GM12878 (cell line): ENCODE measurements around the gene MSL1. TPM values are rescaled to one million over a fixed set of nuclear protein-coding genes. Genes with fewer than 3 reads are reported as not detected.

Experiments used
- ATF7 ChIP-seq: fragments of 450-650 bp; IDR thresholded peaks from 2 replicates; pipeline ENCODE4 v1.6.1; 2016; ENCODE audit warnings: low read depth, mild to moderate bottlenecking
- BACH1 ChIP-seq: fragments of 450-650 bp; IDR thresholded peaks from 2 replicates; pipeline ENCODE4 v1.6.1; 2017; ENCODE audit warnings: mild to moderate bottlenecking, borderline replicate concordance
- CREM ChIP-seq: IDR thresholded peaks from 2 replicates; pipeline ENCODE4 v1.6.1; 2014; ENCODE audit warnings: antibody characterized with exemption, low read depth
- ETV6 ChIP-seq, 2 experiments: fragments of 450-650 bp in 1 of 2; IDR thresholded peaks in 1 of 2; conservative IDR thresholded peaks in 1 of 2; 2 replicates each; pipeline ENCODE4 v1.6.1; 2014; ENCODE audit warnings: antibody characterized with exemption in 1 of 2, borderline replicate concordance in 1 of 2, low read depth in 1 of 2, mild to moderate bottlenecking in 1 of 2, moderate library complexity in 1 of 2
- FOS ChIP-seq: IDR thresholded peaks from 3 replicates; pipeline ENCODE4 v1.6.1; 2011; ENCODE audit warnings: borderline replicate concordance; ENCODE audit not compliant: insufficient read length; ENCODE audit errors: extremely low read depth
- FOXM1 ChIP-seq: IDR thresholded peaks from 2 replicates; pipeline ENCODE4 v1.6.1; 2012; ENCODE audit warnings: low read depth, mild to moderate bottlenecking, inconsistent platforms, low read length, moderate library complexity
- GATAD2B ChIP-seq: fragments of 450-650 bp; conservative IDR thresholded peaks from 2 replicates; pipeline ENCODE4 v1.6.1; 2017; ENCODE audit warnings: low read depth, mild to moderate bottlenecking, moderate library complexity
- HCFC1 ChIP-seq: fragments of 150-350 bp; IDR thresholded peaks from 2 replicates; pipeline ENCODE4 v1.6.1; 2014; ENCODE audit warnings: low read length
- IKZF1 ChIP-seq: fragments of 450-650 bp; conservative IDR thresholded peaks from 2 replicates; pipeline ENCODE4 v1.6.1; 2017; ENCODE audit warnings: antibody characterized with exemption, mild to moderate bottlenecking
- JUND ChIP-seq: IDR thresholded peaks from 2 replicates; pipeline ENCODE4 v1.6.1; 2012; ENCODE audit warnings: low read depth, mild to moderate bottlenecking, low read length, improper control_type of control experiment, moderate library complexity
- LARP7 ChIP-seq: fragments of 450-650 bp; IDR thresholded peaks from 2 replicates; pipeline ENCODE4 v1.6.1; 2017; ENCODE audit warnings: mild to moderate bottlenecking
- MTA2 ChIP-seq: fragments of 450-650 bp; IDR thresholded peaks from 2 replicates; pipeline ENCODE4 v1.6.1; 2016; ENCODE audit warnings: low read depth, mild to moderate bottlenecking, moderate library complexity
- MXI1 ChIP-seq: fragments of 150-350 bp; IDR thresholded peaks from 2 replicates; pipeline ENCODE4 v1.6.1; 2011; ENCODE audit warnings: low read depth, mild to moderate bottlenecking, inconsistent platforms, low read length, improper control_type of control experiment
- NBN ChIP-seq: fragments of 450-650 bp; IDR thresholded peaks from 2 replicates; pipeline ENCODE4 v1.6.1; 2016
- NRF1 ChIP-seq: conservative IDR thresholded peaks from 2 replicates; pipeline ENCODE4 v1.6.1; 2011; ENCODE audit warnings: mild to moderate bottlenecking, low read depth, low read length, improper control_type of control experiment
- RAD51 ChIP-seq: fragments of 450-650 bp; IDR thresholded peaks from 2 replicates; pipeline ENCODE4 v1.6.1; 2016; ENCODE audit warnings: moderate library complexity, mild to moderate bottlenecking, inconsistent platforms
- RELA ChIP-seq: fragments of 450-650 bp; IDR thresholded peaks from 2 replicates; pipeline ENCODE4 v1.8.0; 2014; ENCODE audit warnings: borderline replicate concordance; ENCODE audit not compliant: partially characterized antibody
- ZBED1 ChIP-seq: IDR thresholded peaks from 2 replicates; pipeline ENCODE4 v1.6.1; 2016; ENCODE audit warnings: borderline replicate concordance
- ZNF207 ChIP-seq: fragments of 450-650 bp; IDR thresholded peaks from 2 replicates; pipeline ENCODE4 v1.6.1; 2014; ENCODE audit warnings: antibody characterized with exemption, mild to moderate bottlenecking, borderline replicate concordance
- polyA plus RNA-seq, 11 experiments: library from polyadenylated mRNA; depleted of rRNA in 4 of 11; unstranded in 6 of 11; stranded (reverse) in 5 of 11; fragments of >200 nt; fragmentation: Nextera tagmentation in 4 of 11; fragmentation: Illumina TruSeq in 1 of 11; extraction: Ambion mirVana in 4 of 11; extraction: Trizol in 1 of 11; gene quantifications; 1 replicate in 1 of 11; 2 replicates in 10 of 11; pipeline versions ENCODE4 v1.2.1 to v1.2.3, GENCODE V29; 2011 to 2016; ENCODE audit warnings: inconsistent platforms in 2 of 11, missing spikeins in 2 of 11, low read depth in 1 of 11
- total RNA-seq, 4 experiments: library from RNA; depleted of rRNA in 3 of 4; stranded (reverse); fragments of >200 nt in 3 of 4; fragmentation: Illumina TruSeq in 1 of 4; extraction: Trizol in 1 of 4; gene quantifications; 2 replicates each; pipeline versions ENCODE4 v1.2.1 to v1.2.3, GENCODE V29; 2013 to 2021
- TF ChIP-seq, protein P1 (sequence below): fragments of 450-650 bp; IDR thresholded peaks from 2 replicates; pipeline ENCODE4 v1.6.1; 2017; ENCODE audit warnings: mild to moderate bottlenecking, low read depth, inconsistent platforms; ENCODE audit not compliant: poor library complexity, severe bottlenecking
- TF ChIP-seq, protein P2 (sequence below): IDR thresholded peaks from 2 replicates; pipeline ENCODE4 v1.6.1; 2011; ENCODE audit warnings: mild to moderate bottlenecking, low read depth, low read length, moderate library complexity; ENCODE audit not compliant: insufficient replicate concordance
- TF ChIP-seq, protein P3 (sequence below): fragments of 450-650 bp; IDR thresholded peaks from 2 replicates; pipeline ENCODE4 v1.6.1; 2017; ENCODE audit warnings: low read depth, mild to moderate bottlenecking, moderate library complexity

MSL1 gene
- total and polyA plus RNA-seq, 10 of the 15 experiments (the other 5 are each of a cell fraction or from before 2014, with no cell fraction given), result 6.1 to 95.2 (median 51.8) TPM

DNA sequence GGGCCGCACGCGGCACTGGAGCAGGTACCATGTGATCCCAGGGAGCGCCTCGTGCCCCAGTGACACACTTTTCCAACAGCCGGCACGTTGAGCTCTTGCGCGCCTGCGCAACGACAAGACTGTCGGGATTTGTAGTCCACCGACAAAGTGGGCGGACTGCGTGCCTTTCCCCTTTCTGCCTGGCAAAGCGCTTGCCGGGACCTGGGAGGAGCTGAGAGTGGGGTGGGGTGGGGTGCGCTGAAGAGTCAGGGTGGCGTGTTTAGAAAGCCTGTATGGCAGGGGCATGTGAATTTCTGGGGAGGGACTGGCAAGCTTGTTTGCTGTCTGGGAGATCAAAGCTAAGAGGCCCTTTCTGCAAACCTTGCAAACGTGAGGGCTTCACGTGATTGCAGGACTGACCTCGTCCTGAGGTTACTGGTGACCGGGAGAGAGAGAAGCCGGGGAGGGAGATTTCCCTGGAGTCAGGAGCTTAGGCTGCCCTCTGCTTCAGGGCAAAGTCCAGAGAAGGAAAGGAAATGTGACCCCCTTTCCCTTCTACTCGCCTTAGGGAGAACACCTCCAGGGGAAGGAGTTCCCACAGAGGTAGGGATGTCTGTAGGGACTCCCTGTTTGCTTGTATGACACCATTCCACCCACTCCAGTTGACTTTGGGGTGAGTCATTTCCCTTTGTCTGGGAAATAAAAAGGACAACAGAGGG, 21.0 kb upstream of the MSL1 start (continued):
- TF ChIP-seq, protein P1, sequence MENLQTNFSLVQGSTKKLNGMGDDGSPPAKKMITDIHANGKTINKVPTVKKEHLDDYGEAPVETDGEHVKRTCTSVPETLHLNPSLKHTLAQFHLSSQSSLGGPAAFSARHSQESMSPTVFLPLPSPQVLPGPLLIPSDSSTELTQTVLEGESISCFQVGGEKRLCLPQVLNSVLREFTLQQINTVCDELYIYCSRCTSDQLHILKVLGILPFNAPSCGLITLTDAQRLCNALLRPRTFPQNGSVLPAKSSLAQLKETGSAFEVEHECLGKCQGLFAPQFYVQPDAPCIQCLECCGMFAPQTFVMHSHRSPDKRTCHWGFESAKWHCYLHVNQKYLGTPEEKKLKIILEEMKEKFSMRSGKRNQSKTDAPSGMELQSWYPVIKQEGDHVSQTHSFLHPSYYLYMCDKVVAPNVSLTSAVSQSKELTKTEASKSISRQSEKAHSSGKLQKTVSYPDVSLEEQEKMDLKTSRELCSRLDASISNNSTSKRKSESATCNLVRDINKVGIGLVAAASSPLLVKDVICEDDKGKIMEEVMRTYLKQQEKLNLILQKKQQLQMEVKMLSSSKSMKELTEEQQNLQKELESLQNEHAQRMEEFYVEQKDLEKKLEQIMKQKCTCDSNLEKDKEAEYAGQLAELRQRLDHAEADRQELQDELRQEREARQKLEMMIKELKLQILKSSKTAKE, result no peak
- TF ChIP-seq LARP7 (0 out of 2 replicates have a peak, but pooled peaks have one; percentile 5), CREM (peak; percentile 51; the same call in 1 of the 2 replicates), FOXM1 (no peak), HCFC1 (peak; percentile 88), JUND (no peak), ATF7 (peak; percentile 58; the same call in 1 of the 2 replicates), MTA2 (no peak; the same call in 1 of the 2 replicates), BACH1 (no peak; the same call in 1 of the 2 replicates), RAD51 (peak; percentile 96), GATAD2B (0 out of 2 replicates have a peak, but pooled peaks have one; percentile 29), NBN (0 out of 2 replicates have a peak, but pooled peaks have one; percentile 14), IKZF1 (peak; percentile 86), ZBED1 (0 out of 2 replicates have a peak, but pooled peaks have one; percentile 42), RELA (peak; percentile 60), ZNF207 (no peak), NRF1 (peak; percentile 71), ETV6 (conservative IDR thresholded peaks at IDR 0.05 in 1 of 2, IDR thresholded peaks at IDR 0.05 in 1 of 2; ENCODE audit: borderline replicate concordance in 1 of 2, low read depth in 1 of 2) (peak in 1 of 2 experiments; percentile 93; a peak in 2 of 4 replicates), FOS (peak; percentile 9), MXI1 (peak; percentile 96)
- TF ChIP-seq, protein P2, sequence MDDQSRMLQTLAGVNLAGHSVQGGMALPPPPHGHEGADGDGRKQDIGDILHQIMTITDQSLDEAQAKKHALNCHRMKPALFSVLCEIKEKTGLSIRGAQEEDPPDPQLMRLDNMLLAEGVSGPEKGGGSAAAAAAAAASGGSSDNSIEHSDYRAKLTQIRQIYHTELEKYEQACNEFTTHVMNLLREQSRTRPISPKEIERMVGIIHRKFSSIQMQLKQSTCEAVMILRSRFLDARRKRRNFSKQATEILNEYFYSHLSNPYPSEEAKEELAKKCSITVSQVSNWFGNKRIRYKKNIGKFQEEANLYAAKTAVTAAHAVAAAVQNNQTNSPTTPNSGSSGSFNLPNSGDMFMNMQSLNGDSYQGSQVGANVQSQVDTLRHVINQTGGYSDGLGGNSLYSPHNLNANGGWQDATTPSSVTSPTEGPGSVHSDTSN, result no peak
- TF ChIP-seq, protein P3, sequence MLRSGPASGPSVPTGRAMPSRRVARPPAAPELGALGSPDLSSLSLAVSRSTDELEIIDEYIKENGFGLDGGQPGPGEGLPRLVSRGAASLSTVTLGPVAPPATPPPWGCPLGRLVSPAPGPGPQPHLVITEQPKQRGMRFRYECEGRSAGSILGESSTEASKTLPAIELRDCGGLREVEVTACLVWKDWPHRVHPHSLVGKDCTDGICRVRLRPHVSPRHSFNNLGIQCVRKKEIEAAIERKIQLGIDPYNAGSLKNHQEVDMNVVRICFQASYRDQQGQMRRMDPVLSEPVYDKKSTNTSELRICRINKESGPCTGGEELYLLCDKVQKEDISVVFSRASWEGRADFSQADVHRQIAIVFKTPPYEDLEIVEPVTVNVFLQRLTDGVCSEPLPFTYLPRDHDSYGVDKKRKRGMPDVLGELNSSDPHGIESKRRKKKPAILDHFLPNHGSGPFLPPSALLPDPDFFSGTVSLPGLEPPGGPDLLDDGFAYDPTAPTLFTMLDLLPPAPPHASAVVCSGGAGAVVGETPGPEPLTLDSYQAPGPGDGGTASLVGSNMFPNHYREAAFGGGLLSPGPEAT, result peak; percentile 61; the same call in 1 of the 2 replicates
